GM15510 (cell line): ENCODE measurements around the gene WHRN.

ENCODE experiments used
- POLR2A ChIP-seq: IDR thresholded peaks from 3 replicates; pipeline ENCODE4 v1.6.1; 2011; ENCODE audit warnings: borderline replicate concordance; ENCODE audit not compliant: insufficient read length; ENCODE audit errors: extremely low read depth

Gene WHRN

GRCh38 chr9:114505187-114506081 lies at the start of gene WHRN:
Gene WHRN (minus strand): TSS chr9:114505473. CDS start chr9:114504801, 672 bp downstream.
- TF ChIP-seq POLR2A = no peak

GRCh38 chr9:114553202-114553601 lies 47.9 kb upstream of the WHRN start:
- no peak for TF ChIP-seq POLR2A

- TF ChIP-seq POLR2A = no peak
These were observed 47.4 kb upstream of the WHRN start for GRCh38 chr9:114552706-114553105.

GRCh38 chr9:114551750-114552685 lies 46.7 kb upstream of the WHRN start:
- TF ChIP-seq POLR2A = no peak

GRCh38 chr9:114549697-114550330 lies 44.5 kb upstream of the WHRN start:
- no peak for TF ChIP-seq POLR2A

GRCh38 chr9:114546851-114547250 lies 41.6 kb upstream of the WHRN start:
- no peak for TF ChIP-seq POLR2A

- TF ChIP-seq POLR2A = no peak
These were observed 39.8 kb upstream of the WHRN start for GRCh38 chr9:114545055-114545454.

- TF ChIP-seq POLR2A = no peak
These were observed 34.6 kb upstream of the WHRN start for GRCh38 chr9:114539701-114540380.

- no peak for TF ChIP-seq POLR2A
These were observed 33.0 kb upstream of the WHRN start for GRCh38 chr9:114538241-114538640.

- no peak for TF ChIP-seq POLR2A
These were observed 27.4 kb upstream of the WHRN start for GRCh38 chr9:114532561-114533237.

GRCh38 chr9:114529285-114529684 lies 24.0 kb upstream of the WHRN start:
- TF ChIP-seq POLR2A = no peak

- TF ChIP-seq POLR2A = no peak
These were observed 21.5 kb upstream of the WHRN start for GRCh38 chr9:114526807-114527206.

- TF ChIP-seq POLR2A = no peak
These were observed 20.2 kb upstream of the WHRN start for GRCh38 chr9:114525513-114525912.

GRCh38 chr9:114524247-114524681 lies 19.0 kb upstream of the WHRN start:
- TF ChIP-seq POLR2A = no peak
